WTC11 (cell line): ENCODE data around the gene EZR. TPM values are rescaled to one million over a fixed set of nuclear protein-coding genes. Genes with fewer than 3 reads are reported as not detected.
A peak's percentile ranks its signal among the peaks of the same experiment; 100 is the strongest.

Source experiments
- ATAC-seq: fragments of 200-7000 bp; cut with Tn5 transposase; 2 replicates; pipeline ENCODE4 v1.10.0; 2021; ENCODE audit warnings: mild to moderate bottlenecking, moderate library complexity
- CTCF ChIA-PET: fragments of 300-600 bp; sonication (Branson Sonifier 250); formaldehyde crosslinking; loops from one replicate; lab custom pipeline; 2021; ENCODE audit warnings: antibody characterized with exemption; lab: Charles Lee
- POLR2A ChIA-PET: fragments of 350-600 bp; sonication (Branson Sonifier 250); formaldehyde crosslinking; loops from one replicate; lab custom pipeline; 2021; ENCODE audit warnings: antibody characterized with exemption; lab: Charles Lee
- DNase-seq: peaks from one replicate; pipeline ENCODE4 v3.0.0; 2021; ENCODE audit warnings: low spot score
- H3K27ac Mint-ChIP-seq: 2 replicates; pipeline ENCODE4 v1.8.0; 2021; ENCODE audit warnings: mixed read lengths
- H3K27me3 Mint-ChIP-seq: 2 replicates; pipeline ENCODE4 v1.8.0; 2021; ENCODE audit warnings: low read depth, mild to moderate bottlenecking, moderate library complexity, mixed read lengths
- H3K36me3 Mint-ChIP-seq: 2 replicates; pipeline ENCODE4 v1.8.0; 2021; ENCODE audit warnings: mixed read lengths
- H3K4me1 Mint-ChIP-seq: 2 replicates; pipeline ENCODE4 v1.8.0; 2022; ENCODE audit warnings: mixed read lengths
- H3K4me3 Mint-ChIP-seq: 2 replicates; pipeline ENCODE4 v1.8.0; 2021; ENCODE audit warnings: mild to moderate bottlenecking, moderate library complexity, mixed read lengths
- H3K9me3 Mint-ChIP-seq: 2 replicates; pipeline ENCODE4 v1.8.0; 2021; ENCODE audit warnings: mixed read lengths
- AFF4 ChIP-seq: sonication (generic); formaldehyde crosslinking; IDR thresholded peaks from 2 replicates; pipeline ENCODE4 v1.8.1; 2023; ENCODE audit warnings: mild to moderate bottlenecking, missing genetic modification reagents, borderline replicate concordance
- ARID4B ChIP-seq: sonication (generic); formaldehyde crosslinking; IDR thresholded peaks from 2 replicates; pipeline ENCODE4 v1.8.0; 2023; ENCODE audit warnings: missing genetic modification reagents, mild to moderate bottlenecking, borderline replicate concordance
- ATF2 ChIP-seq: sonication (generic); formaldehyde crosslinking; IDR thresholded peaks from 2 replicates; pipeline ENCODE4 v1.8.1; 2022; ENCODE audit warnings: low read depth, missing genetic modification reagents, borderline replicate concordance
- ATF3 ChIP-seq: sonication (generic); formaldehyde crosslinking; conservative IDR thresholded peaks from 2 replicates; pipeline ENCODE4 v1.8.1; 2022; ENCODE audit warnings: mild to moderate bottlenecking, missing genetic modification reagents
- ATF6 ChIP-seq: sonication (generic); formaldehyde crosslinking; IDR thresholded peaks from 2 replicates; pipeline ENCODE4 v1.8.1; 2023; ENCODE audit warnings: mild to moderate bottlenecking, missing genetic modification reagents
- E2F4 ChIP-seq: sonication (generic); formaldehyde crosslinking; IDR thresholded peaks from 2 replicates; pipeline ENCODE4 v1.8.1; 2022; ENCODE audit warnings: low read depth, mild to moderate bottlenecking, moderate library complexity, missing genetic modification reagents, borderline replicate concordance
- GRHL2 ChIP-seq: fragments of 250-450 bp; sonication (Bioruptor Pico); IDR thresholded peaks from 2 replicates; pipeline ENCODE4 v1.8.0; 2022; ENCODE audit warnings: mild to moderate bottlenecking, moderate library complexity; ENCODE audit not compliant: insufficient replicate concordance, severe bottlenecking
- JAZF1 ChIP-seq: fragments of 250-450 bp; sonication (Bioruptor Pico); IDR thresholded peaks from 2 replicates; pipeline ENCODE4 v1.9.0; 2021; ENCODE audit warnings: moderate library complexity, mild to moderate bottlenecking, inconsistent platforms
- OVOL2 ChIP-seq: fragments of 250-450 bp; sonication (Bioruptor Pico); IDR thresholded peaks from 2 replicates; pipeline ENCODE4 v1.9.0; 2021; ENCODE audit warnings: mild to moderate bottlenecking, borderline replicate concordance
- RORB ChIP-seq: fragments of 250-450 bp; sonication (Bioruptor Pico); IDR thresholded peaks from 2 replicates; pipeline ENCODE4 v1.9.0; 2021; ENCODE audit warnings: mild to moderate bottlenecking
- SMAD3 ChIP-seq: sonication (generic); formaldehyde crosslinking; IDR thresholded peaks from 2 replicates; pipeline ENCODE4 v1.8.0; 2022; ENCODE audit warnings: missing genetic modification reagents, mild to moderate bottlenecking, borderline replicate concordance
- SMAD4 ChIP-seq: sonication (generic); formaldehyde crosslinking; IDR thresholded peaks from 2 replicates; pipeline ENCODE4 v1.8.0; 2022; ENCODE audit warnings: mild to moderate bottlenecking, missing genetic modification reagents
- STAT6 ChIP-seq: sonication (generic); formaldehyde crosslinking; conservative IDR thresholded peaks from 2 replicates; pipeline ENCODE4 v1.8.1; 2023; ENCODE audit warnings: mild to moderate bottlenecking, low read depth, missing genetic modification reagents, moderate library complexity
- TCF7 ChIP-seq: sonication (generic); formaldehyde crosslinking; IDR thresholded peaks from 2 replicates; pipeline ENCODE4 v1.8.0; 2022; ENCODE audit warnings: mild to moderate bottlenecking, low read depth, missing genetic modification reagents, moderate library complexity
- TEAD1 ChIP-seq: sonication (generic); formaldehyde crosslinking; IDR thresholded peaks from 2 replicates; pipeline ENCODE4 v1.8.0; 2022; ENCODE audit warnings: mild to moderate bottlenecking, missing genetic modification reagents
- ZMAT4 ChIP-seq: fragments of 250-450 bp; sonication (Bioruptor Pico); IDR thresholded peaks from 2 replicates; pipeline ENCODE4 v1.9.0; 2021; ENCODE audit warnings: mild to moderate bottlenecking
- ZNF263 ChIP-seq: sonication (generic); formaldehyde crosslinking; IDR thresholded peaks from 2 replicates; pipeline ENCODE4 v1.8.1; 2022; ENCODE audit warnings: low read depth, mild to moderate bottlenecking, moderate library complexity, missing genetic modification reagents
- total RNA-seq: library from RNA; stranded (reverse); gene quantifications from 3 replicates; pipeline ENCODE4 v1.2.3, GENCODE V29; 2021

Gene EZR
- total RNA-seq, 1 experiment from 2014 or later: 215 TPM

GRCh38 chr6:158826819-158827501 is 7.8 kb upstream of the EZR start:
- H3K27ac Mint-ChIP-seq: no peak overlapping the region
- H3K4me1 Mint-ChIP-seq: peaks cover 20% of the 10 kb centered on the region
- no peaks in the 10 kb centered on the region for H3K9me3 Mint-ChIP-seq
- H3K27me3 Mint-ChIP-seq: no peaks in the 10 kb centered on the region; the same call in 1 of the 2 replicates
- ChIA-PET CTCF (no interaction called here), POLR2A (no interaction called here)
- ATAC-seq: no peak
- no peaks in the 10 kb centered on the region for H3K36me3 Mint-ChIP-seq
- no peak for TF ChIP-seq ARID4B
- TF ChIP-seq TCF7 (CRISPR knock-in tag): no peak
- no peak for TF ChIP-seq JAZF1 (CRISPR knock-in tag)
- TF ChIP-seq RORB (CRISPR knock-in tag): no peak
- no peak for TF ChIP-seq STAT6 (CRISPR knock-in tag)
- no peak overlapping the region for H3K4me3 Mint-ChIP-seq
- DNase-seq: no peak

- CTCF ChIA-PET: interaction anchor here (1.2 kb wide), 1 partner anchor 107 kb away, joined by 3 read pairs; no protein-coding TSS in a partner anchor
- H3K9me3 Mint-ChIP-seq: no peaks in the 10 kb centered on the region
- POLR2A ChIA-PET: no interaction called here
- TF ChIP-seq SMAD4: no peak
- TF ChIP-seq SMAD3 (CRISPR knock-in tag): no peak
- no peak for TF ChIP-seq OVOL2 (CRISPR knock-in tag)
- no peak for TF ChIP-seq TEAD1 (CRISPR knock-in tag)
- no peak for TF ChIP-seq E2F4 (CRISPR knock-in tag)
- no peak for TF ChIP-seq ATF6
- TF ChIP-seq GRHL2 (CRISPR knock-in tag): no peak
- TF ChIP-seq AFF4 (CRISPR knock-in tag): no peak
- no peak for TF ChIP-seq ATF3 (CRISPR knock-in tag)
- no peak for TF ChIP-seq ZNF263 (CRISPR knock-in tag)
- TF ChIP-seq ATF2 (CRISPR knock-in tag): no peak
- no peak for TF ChIP-seq ZMAT4
Measured at GRCh38 chr6:158825951-158826306, 6.8 kb upstream of the EZR start.

More at GRCh38 chr6:158825951-158826306, 6.8 kb upstream of the EZR start:
- DNase-seq: no peak
- H3K27ac Mint-ChIP-seq: no peak overlapping the region; the same call in none of the 2 replicates
- peaks cover 3% of the 10 kb centered on the region; the same call in 1 of the 2 replicates for H3K36me3 Mint-ChIP-seq
- peaks cover 4% of the 10 kb centered on the region; the same call in 1 of the 2 replicates for H3K27me3 Mint-ChIP-seq
- no peak overlapping the region for H3K4me3 Mint-ChIP-seq
- H3K4me1 Mint-ChIP-seq: peaks cover 20% of the 10 kb centered on the region
- ATAC-seq: peak; percentile 46
